HL-60/S4 treated with retinoic acid at 250 ng/mL for 4 days and 3 days (cell line): ENCODE measurements around the gene TEX13C.
"Not testable (repeated sequence)": the region's sequence is repeated elsewhere in the genome, so short reads cannot be mapped to it uniquely, and the experiment has no call there.

Source experiments
- in situ Hi-C: fragments of 300-500 bp; cut with MboI; formaldehyde crosslinking; loops from 2 replicates; pipeline ENCODE4 v1.7.0; 2022; ENCODE audit warnings: low sequenced_read_pairs

Gene TEX13C

DNA sequence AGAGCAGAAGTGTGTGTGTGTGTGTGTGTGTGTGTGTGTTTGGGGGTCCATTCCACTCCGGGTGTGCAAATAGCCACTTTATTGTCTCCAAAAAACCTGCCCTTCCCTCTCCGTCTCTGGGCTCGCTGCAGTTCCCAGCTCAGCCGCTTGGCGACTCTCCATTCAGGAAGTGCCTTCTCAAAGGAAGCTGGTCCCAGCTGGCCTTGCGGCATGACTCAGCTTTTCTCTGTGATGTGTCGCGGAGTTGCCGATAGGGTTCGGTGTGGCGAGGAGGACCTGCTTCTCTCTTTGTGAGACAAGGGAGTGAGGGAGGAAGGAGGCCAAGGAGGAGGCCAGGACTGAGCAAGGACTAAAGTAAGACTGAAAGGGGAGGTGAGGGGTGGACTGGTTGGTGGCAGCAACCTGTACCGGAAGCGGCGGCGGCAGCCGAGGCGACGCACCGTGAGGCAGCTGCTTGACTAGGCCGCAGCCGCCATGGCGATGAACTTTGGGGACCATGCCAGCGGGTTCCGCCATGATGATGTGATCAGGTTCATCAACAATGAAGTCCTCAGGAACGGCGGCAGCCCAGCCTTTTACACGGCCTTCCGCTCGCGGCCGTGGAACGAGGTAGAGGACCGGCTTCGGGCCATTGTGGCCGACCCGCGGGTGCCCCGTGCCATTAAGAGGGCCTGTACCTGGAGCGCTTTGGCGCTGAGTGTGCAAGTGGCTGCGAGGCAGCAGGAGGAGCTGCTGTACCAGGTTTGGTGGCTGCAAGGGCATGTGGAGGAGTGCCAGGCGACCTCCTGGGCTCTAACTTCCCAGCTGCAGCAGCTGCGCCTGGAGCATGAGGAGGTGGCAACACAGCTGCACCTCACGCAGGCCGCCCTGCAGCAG lies at the start of gene TEX13C:
Gene TEX13C, plus strand, starts transcription at position 226 of the 876 bp plus-strand sequence. Its CDS starts 249 bp downstream, at position 475.
- in situ Hi-C loops = no loop called here

DNA sequence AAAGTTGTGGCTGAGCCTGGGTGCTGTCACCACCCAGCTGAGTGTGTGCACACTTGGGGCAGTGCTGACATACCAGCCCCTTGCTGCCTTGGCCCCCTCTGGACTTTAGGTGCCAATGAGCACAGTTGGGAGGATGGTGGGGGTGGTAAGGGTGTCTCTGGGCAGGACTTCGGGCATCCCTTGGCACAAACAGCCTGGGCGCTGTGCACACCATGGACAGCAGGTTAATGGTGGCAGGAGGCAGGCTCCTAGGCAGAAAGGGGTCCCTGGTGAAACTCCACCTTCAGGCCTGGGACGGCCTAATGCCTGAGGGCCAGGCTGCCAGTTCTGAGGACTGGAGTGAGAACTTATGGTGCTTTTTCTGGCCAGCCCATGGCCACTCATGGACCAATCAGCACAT lies 32.4 kb upstream of the TEX13C start:
- in situ Hi-C loops = no loop called here

DNA sequence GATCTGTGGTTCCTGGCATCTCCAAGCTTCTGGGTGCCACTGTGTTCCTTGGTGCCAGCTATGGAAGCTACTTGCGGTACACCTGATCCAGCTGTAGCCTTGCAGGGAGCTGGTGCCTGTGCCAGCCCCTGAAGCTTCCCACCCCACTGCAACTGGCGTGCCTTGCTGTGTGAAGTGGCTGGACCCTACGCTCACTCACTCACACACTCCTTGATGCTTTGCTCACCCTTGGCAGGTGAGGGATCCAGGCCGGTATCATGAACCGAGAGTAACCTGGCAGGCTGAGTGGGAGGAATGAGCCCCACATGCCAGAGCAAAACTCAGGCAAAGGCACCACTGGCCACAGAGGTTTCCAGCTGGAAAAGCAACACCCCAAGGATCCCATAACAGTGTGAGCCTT lies 31.3 kb upstream of the TEX13C start:
- in situ Hi-C loops = no loop called here

DNA sequence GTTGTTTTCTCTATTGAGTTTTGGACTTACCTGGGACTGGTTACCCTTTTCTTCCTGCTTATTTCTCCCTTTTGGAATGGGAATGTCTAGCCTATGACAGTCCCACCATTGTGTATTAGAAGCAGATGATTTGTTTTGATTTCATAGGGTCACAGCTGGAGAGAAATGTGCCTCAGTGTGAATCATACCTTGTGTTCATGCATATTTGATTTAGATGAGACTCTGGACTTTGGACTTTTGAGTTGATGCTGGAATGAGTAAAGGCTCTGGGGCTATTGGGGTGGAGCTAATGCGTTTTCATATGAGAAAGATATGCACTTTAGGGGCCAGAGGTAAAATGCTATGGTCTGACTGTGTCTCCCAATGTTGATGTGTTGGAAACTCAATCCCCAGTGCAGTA lies 30.5 kb upstream of the TEX13C start:
- in situ Hi-C loops = no loop called here

DNA sequence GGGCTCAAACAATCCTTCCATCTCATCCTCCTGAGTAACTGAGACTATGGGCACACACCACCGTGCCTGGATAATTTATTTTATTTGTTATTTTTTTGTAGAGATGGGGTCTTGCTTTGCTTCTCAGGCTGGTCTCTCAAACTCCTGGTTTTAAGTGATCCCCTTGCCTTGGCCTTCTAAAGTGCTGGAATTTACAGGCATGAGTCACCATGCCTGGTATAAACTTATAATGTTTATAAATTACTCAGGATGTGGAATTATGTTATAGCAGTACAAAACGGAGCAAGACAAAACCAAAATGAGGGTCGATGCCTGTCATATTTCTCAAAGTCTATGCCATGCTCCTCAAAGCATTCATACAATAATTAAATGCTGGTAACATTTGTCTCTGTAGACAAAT lies 29.8 kb upstream of the TEX13C start:
- in situ Hi-C loops = no loop called here

DNA sequence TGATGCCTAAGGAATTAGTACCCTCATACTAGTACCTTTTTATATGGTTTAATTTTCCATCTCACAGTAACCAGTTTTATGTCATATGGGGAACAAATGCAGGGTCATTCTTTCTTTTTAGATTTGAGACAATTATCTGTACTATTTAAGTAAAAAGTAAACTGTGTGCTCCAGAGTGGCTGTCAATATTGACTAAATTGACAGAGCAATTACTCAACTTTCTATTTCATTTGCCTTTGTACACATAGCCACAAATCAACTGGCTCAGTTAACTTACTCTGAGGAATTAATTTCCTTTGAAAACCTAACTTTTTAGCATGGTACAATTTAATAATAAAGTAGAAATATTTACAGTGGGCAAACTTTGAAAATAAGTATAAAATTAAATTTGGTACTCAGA lies 28.5 kb upstream of the TEX13C start:
- in situ Hi-C loops = no loop called here

DNA sequence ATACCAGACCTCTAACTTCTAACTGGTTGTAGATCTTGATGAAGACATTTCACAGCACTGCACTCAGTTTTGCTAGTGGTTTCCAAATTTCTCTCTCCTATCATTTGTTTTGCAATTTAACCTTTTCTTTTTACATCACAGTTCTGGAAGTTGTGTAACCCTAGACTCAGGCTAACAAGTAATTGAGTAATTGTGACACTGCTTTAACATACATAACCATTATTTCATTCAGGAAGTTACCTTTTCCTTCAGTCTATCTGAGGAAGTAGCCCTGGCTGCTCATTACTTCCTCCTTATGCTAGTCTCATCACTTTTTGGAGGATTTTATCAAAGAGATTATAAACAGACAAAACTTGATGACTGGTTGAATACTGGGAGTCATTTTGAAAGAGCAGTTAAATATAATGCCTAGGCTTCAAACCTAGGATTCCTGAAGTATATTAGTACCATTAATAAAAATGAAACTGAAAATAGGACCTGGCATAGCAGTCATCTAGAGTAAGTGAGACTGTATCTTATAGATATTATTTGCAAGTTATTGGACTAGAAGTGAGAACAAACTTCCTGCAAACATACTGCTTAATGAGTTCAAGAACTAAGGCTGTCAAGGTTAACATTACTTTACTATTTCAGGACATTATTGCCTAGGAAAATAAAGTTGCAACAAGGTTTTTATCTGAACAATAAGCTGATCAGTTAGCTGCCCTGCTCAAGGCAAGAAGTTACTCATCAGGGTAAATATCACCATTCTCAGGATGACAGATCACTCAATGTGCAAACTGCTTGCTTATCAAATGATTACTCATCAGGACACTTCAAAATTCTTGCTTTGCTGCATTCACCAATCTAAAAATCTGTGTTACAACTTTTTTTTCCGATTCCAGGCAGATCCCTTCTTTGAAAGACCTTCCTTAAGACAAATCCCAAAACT lies 25.6 kb upstream of the TEX13C start:
- in situ Hi-C loops = no loop called here

DNA sequence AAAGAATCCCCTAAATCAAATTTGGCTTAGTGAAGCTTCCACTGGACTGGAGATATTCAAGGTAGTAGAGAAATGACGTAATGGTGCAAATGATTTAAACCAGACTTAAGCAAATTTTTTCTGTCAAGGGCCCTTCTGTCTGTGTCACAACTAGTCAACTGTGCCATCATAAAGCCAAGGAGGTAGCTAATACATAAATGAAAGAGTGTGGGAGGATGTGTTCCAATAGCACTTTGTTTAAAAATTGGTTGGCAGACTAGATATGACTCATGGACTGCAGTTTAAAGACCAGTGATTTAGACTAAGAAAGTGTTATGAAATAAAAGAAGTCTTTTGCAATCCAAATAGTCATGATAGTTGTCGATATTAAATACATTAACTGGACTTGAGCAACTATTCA lies 24.3 kb upstream of the TEX13C start:
- in situ Hi-C loops = no loop called here

DNA sequence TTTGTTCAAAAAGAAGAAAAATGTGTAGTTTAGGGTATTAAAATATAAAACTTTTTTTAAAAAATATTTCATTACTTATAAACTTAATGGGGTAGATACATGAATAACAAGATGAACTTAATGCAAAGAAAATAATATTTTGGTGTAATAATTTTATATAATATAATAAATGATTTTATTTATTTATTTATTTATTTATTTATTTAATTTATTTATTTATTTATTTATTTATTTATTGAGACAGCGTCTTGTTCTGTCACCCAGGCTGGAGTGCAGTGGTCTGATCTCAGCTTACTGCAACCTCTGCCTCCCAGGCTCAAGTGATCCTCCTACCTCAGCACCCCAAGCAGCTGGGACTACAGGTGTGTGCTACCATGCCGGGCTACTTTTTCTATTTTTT lies 20.8 kb upstream of the TEX13C start:
- in situ Hi-C loops = no loop called here

DNA sequence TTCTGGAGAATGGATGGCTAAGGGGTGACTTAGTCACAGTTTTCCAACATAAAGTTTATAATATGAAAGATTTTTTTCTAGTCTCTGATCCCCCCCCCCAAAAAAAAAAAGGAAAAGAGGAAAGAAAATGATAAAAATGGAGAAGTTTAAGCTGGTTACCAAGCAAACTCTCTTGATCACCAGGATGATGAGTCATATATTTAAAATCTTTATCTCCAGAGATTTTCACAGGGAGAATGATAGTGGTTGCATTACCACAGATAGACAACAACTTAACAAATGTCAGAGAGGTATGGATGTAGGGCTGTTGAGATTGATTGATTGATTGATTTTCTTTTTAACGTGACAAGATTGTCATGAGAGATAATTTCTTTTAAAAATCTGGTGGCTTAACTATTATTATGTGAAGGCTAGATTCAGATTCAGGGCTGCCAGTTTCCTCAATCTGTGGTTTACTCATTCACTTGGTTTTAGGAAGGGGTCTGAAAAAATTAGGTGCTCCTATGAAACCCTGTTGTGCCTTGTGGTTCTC lies 13.3 kb upstream of the TEX13C start:
- in situ Hi-C loops = no loop called here

DNA sequence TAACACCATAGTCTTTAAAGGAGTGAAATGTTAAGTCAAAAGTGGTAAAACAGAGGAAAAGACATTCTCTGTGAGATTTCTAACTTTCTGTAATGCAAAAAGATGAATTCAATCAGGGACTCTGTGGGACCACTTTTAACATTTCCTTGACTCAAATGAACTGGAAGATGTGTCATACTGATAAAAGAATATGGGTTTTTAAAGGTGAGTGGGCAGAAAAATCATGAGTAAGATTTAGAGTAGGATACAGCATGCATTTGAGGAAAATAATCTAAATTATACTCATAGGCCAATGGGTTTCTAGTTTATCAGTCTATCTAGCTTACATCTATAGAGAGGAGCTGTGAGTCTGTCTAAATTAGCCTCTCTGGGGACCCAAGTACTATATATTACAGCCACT lies 11.0 kb upstream of the TEX13C start:
- in situ Hi-C loops = no loop called here

DNA sequence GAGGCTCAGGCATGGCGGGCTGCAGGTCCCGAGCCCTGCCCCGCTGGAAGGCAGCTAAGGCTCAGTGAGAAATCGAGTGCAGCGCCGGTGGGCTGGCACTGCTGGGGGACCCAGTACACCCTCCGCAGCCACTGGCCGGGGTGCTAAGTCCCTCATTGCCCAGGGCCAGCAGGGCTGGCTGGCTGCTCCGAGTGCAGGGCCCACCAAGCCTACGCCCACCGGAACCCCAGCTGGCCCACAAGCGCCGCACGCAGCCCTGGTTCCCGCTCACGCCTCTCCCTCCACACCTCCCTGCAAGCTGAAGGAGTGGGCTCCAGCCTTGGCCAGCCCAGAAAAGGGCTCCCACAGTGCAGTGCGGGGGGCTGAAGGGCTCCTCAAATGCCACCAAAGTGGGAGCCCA lies 505 bp upstream of the TEX13C start:
- in situ Hi-C loops = not testable (repeated sequence)

DNA sequence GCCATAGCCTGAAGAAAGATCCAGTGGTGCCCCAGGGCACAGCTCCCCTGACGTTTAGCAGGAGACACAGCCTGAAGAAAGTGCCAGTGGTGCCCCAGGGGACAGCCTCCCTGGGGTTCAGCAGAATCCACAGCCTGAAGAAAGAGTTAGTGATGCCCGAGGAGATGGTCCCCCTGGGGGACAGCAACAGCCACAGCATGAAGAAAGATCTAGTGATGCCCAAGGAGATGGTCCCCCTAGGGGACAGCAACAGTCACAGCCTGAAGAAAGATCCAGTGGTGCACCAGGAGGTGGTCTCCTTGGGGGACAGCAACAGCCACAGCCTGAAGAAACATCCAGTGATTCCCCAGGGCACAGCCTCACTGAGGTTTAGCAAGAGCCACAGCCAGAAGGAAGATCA lies 2.8 kb downstream of the TEX13C start:
- in situ Hi-C loops = no loop called here

DNA sequence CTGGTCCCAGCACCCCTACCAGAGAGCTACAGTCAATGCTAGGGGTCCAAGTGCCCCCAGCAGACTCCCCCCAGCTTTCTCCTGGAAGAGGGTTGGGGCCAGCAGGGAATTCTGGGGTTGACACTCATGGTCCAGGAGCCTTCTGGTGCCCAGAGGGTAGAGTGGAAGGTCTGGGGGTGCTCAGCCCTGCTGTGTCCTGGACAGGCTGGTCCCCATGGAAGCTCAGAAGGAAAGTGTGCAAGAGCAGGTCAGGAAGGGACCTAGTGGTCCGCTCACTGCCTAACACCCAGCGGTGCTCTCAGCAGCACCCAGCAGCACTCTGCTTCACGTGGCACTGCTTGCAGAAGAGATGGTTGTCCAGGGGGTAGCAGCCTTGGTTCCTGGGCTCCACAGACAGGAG lies 6.9 kb downstream of the TEX13C start:
- in situ Hi-C loops = no loop called here

DNA sequence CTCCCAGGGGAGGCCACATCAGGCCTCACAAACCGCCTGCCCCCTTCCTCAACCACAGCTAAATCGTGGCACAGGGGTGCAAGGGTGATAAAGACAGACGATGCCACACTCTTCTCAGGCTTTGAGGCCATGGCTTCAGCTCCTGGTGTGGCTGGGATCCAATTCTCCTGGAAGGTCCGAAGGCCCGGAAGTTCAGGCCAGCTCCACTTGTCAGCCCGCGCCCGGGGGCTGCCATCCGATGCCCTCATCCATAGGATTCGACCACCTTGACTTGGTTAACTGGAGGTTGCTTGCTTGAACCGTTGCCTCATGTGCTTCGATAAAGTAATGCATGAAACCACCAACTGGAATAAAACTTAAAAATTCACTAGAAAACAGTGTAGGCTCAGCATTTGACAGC lies 8.2 kb downstream of the TEX13C start:
- in situ Hi-C loops = no loop called here

DNA sequence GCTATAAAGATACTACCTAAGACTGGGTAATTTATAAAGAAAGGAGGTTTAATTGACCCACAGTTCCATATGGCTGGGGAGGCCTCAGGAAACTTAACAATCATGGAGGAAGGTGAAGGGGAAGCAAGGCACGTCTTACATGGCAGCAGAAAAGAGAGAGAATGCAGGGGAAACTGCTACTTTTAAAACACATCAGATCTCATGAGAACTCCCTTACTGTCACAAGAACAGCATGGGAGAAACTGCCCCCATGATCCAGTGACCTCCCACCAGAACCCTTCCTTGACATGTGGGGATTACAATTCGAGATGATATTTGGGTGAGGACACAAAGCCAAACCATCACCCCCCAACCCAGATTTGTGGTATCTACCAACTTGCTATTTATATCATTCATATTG lies 13.9 kb downstream of the TEX13C start:
- in situ Hi-C loops = no loop called here

DNA sequence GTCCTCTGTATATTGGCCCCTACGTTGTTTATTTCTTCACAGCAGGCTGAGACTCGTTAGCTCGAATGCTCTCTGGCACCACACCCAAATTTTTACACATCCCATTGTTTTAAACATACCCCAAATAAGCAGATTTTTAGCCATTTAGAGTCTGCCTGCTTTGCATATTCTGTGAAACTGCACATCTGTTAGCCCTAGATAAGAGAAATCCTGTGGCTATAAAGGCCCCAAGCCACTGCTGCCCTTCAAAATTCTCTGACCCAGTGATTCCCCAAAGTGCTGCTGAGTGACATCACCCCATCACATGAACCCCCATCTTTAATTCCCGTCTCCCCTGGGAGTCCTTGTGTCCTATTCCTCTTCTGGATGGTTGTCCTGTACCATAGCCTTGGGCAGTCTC lies 20.8 kb downstream of the TEX13C start:
- in situ Hi-C loops = no loop called here

DNA sequence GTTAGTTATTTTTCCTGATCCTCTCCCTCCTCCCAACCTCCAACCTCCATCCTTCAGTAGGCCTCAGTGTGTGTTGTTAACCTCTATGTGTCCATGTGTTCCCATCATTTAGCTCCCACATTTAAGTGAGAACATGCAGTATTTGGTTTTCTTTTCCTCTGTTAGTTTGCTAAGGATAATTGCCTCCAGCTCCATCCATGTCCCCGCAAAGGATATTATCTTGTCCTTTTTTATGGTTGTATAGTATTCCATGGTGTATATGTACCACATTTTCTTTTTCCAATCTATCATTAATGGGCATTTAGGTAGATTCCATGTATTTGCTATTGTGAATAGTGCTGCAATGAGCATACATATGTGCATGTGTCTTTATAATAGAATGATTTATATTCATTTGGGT lies 54.5 kb downstream of the TEX13C start:
- in situ Hi-C loops = no loop called here
